Measurements from ENCODE around the gene RAB11FIP3. TPM values are rescaled to one million over a fixed set of nuclear protein-coding genes. Genes with fewer than 3 reads are reported as not detected.

Gene RAB11FIP3
- total and polyA plus RNA-seq, 2 of the 13 experiments (the other 11 are each of a cell fraction or from before 2014, with no cell fraction given), result 34.3 to 57.6 TPM

DNA sequence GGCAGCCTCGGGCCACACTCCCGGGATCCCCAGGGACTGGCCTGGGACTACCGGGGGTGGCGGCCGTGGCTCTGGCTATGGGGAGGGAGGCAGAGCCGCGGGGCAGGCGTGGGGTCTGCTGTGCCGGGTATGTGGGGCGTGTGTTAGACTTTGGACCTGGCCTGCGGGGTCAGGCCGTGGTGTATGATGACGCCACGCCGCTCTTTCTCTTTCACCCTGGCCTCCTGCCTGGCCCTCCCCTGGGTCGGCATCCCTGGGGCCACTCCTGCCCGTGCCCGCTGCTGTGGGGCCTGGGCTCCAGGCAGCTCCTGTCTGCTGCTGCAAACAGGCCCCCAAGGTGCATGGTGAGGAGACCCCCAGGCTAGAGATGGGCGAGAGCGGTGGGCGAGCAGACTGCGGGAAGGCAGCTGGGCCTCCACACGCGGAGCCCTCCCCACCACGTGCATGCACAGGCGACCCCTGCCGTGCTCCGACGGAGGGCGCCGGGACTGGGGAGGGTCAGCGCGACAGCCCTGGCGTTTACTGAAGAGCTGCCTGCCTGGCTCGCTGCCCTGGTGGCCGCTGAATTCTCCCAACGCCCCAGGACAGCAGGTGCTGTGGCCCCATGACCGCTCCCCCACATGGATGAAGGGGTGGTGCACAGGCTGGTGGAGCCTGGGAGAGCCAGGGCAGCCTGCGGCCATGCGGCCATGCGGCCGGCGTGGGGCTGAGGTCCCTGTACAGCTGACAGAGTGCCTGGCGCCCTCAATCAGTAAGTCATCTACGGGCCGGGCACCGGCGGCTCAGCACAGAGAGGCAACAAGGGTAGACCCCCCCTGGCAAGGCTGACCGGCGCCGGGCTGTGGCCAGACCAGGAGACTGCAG, 118.1 kb downstream of the RAB11FIP3 start (continued):
- TF ChIP-seq ZNF7 (CRISPR knock-in tag; IDR thresholded peaks at IDR 0.05) (no peak), NR2F1 (CRISPR knock-in tag; IDR thresholded peaks at IDR 0.05) (peak; percentile 46 to 49; a peak in 2 of 4 replicates), MXD3 (CRISPR knock-in tag; IDR thresholded peaks at IDR 0.05) (no peak), KLF16 (CRISPR knock-in tag; IDR thresholded peaks at IDR 0.05) (peak in 1 of 2 experiments; percentile 71; a peak in 1 of 4 replicates), ZNF713 (CRISPR knock-in tag; IDR thresholded peaks at IDR 0.05) (no peak), SAP130 (CRISPR knock-in tag; IDR thresholded peaks at IDR 0.05; ENCODE audit: low read depth) (peak; percentile 74), ZNF782 (CRISPR knock-in tag; IDR thresholded peaks at IDR 0.05; ENCODE audit: borderline replicate concordance) (peak; percentile 13; the same call in 1 of the 2 replicates), MTF2 (CRISPR knock-in tag; IDR thresholded peaks at IDR 0.05; ENCODE audit: borderline replicate concordance) (no peak), ZNF615 (CRISPR knock-in tag; IDR thresholded peaks at IDR 0.05; ENCODE audit: borderline replicate concordance) (no peak), PHB2 (IDR thresholded peaks at IDR 0.05; ENCODE audit: partially characterized antibody) (no peak), SCMH1 (CRISPR knock-in tag; IDR thresholded peaks at IDR 0.05; ENCODE audit: borderline replicate concordance) (no peak), ZMYM3 (CRISPR knock-in tag; IDR thresholded peaks at IDR 0.05) (no peak), NR1H2 (CRISPR knock-in tag; IDR thresholded peaks at IDR 0.05; ENCODE audit: borderline replicate concordance, low read depth) (no peak), EZH2 (conservative IDR thresholded peaks at IDR 0.05; ENCODE audit: low read depth, low read length) (no peak), ZSCAN22 (CRISPR knock-in tag; IDR thresholded peaks at IDR 0.05) (no peak), CEBPG (CRISPR knock-in tag; IDR thresholded peaks at IDR 0.05) (peak; percentile 29; the same call in 1 of the 2 replicates), MTA3 (CRISPR knock-in tag; IDR thresholded peaks at IDR 0.05) (no peak), ZNF570 (CRISPR knock-in tag; IDR thresholded peaks at IDR 0.05; ENCODE audit: borderline replicate concordance) (no peak)
- TF ChIP-seq, protein P1, sequence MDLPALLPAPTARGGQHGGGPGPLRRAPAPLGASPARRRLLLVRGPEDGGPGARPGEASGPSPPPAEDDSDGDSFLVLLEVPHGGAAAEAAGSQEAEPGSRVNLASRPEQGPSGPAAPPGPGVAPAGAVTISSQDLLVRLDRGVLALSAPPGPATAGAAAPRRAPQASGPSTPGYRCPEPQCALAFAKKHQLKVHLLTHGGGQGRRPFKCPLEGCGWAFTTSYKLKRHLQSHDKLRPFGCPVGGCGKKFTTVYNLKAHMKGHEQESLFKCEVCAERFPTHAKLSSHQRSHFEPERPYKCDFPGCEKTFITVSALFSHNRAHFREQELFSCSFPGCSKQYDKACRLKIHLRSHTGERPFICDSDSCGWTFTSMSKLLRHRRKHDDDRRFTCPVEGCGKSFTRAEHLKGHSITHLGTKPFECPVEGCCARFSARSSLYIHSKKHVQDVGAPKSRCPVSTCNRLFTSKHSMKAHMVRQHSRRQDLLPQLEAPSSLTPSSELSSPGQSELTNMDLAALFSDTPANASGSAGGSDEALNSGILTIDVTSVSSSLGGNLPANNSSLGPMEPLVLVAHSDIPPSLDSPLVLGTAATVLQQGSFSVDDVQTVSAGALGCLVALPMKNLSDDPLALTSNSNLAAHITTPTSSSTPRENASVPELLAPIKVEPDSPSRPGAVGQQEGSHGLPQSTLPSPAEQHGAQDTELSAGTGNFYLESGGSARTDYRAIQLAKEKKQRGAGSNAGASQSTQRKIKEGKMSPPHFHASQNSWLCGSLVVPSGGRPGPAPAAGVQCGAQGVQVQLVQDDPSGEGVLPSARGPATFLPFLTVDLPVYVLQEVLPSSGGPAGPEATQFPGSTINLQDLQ (CRISPR knock-in tag; IDR thresholded peaks at IDR 0.05), result no peak
- TF ChIP-seq, protein P2, sequence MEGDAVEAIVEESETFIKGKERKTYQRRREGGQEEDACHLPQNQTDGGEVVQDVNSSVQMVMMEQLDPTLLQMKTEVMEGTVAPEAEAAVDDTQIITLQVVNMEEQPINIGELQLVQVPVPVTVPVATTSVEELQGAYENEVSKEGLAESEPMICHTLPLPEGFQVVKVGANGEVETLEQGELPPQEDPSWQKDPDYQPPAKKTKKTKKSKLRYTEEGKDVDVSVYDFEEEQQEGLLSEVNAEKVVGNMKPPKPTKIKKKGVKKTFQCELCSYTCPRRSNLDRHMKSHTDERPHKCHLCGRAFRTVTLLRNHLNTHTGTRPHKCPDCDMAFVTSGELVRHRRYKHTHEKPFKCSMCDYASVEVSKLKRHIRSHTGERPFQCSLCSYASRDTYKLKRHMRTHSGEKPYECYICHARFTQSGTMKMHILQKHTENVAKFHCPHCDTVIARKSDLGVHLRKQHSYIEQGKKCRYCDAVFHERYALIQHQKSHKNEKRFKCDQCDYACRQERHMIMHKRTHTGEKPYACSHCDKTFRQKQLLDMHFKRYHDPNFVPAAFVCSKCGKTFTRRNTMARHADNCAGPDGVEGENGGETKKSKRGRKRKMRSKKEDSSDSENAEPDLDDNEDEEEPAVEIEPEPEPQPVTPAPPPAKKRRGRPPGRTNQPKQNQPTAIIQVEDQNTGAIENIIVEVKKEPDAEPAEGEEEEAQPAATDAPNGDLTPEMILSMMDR (CRISPR knock-in tag; IDR thresholded peaks at IDR 0.05), result peak; percentile 45
- TF ChIP-seq, protein P3, sequence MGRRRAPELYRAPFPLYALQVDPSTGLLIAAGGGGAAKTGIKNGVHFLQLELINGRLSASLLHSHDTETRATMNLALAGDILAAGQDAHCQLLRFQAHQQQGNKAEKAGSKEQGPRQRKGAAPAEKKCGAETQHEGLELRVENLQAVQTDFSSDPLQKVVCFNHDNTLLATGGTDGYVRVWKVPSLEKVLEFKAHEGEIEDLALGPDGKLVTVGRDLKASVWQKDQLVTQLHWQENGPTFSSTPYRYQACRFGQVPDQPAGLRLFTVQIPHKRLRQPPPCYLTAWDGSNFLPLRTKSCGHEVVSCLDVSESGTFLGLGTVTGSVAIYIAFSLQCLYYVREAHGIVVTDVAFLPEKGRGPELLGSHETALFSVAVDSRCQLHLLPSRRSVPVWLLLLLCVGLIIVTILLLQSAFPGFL (CRISPR knock-in tag; IDR thresholded peaks at IDR 0.05), result no peak
- TF ChIP-seq, protein P4, sequence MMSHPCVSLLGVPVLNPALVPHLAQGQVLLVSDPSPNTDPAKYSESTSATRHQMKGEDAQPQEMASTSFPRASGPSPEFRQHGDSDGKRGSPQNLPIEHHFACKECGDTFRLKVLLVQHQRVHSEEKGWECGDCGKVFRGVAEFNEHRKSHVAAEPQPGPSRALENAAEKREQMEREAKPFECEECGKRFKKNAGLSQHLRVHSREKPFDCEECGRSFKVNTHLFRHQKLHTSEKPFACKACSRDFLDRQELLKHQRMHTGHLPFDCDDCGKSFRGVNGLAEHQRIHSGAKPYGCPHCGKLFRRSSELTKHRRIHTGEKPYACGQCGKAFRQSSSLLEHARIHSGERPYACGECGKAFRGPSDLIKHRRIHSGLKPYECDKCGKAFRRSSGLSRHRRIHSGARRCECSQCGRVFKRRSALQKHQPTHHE (CRISPR knock-in tag; IDR thresholded peaks at IDR 0.05; ENCODE audit: borderline replicate concordance), result no peak
